HUDEP-2 (cell line): ENCODE data around the gene SDCBP2.

Experiments
- DNase-seq, 76 experiments: peaks; one replicate each; lab custom pipeline; 2025; ENCODE audit not compliant: unreplicated experiment in 76 of 76; lab: John Stamatoyannopoulos, UW

Gene SDCBP2

GRCh38 chr20:1280195-1281102, 48.5 kb downstream of the SDCBP2 start:
- DNase-seq: no peak

- DNase-seq: no peak
These were observed 49.9 kb downstream of the SDCBP2 start for GRCh38 chr20:1278993-1279392.

- no peak for DNase-seq
These were observed 51.2 kb downstream of the SDCBP2 start for GRCh38 chr20:1277529-1278322.

GRCh38 chr20:1275919-1276318, 53.0 kb downstream of the SDCBP2 start:
- DNase-seq: no peak

GRCh38 chr20:1274485-1275311, 54.2 kb downstream of the SDCBP2 start:
- no peak for DNase-seq

GRCh38 chr20:1273366-1273765, 55.6 kb downstream of the SDCBP2 start:
- no peak for DNase-seq

GRCh38 chr20:1272368-1273100, 56.4 kb downstream of the SDCBP2 start:
- no peak for DNase-seq

- no peak for DNase-seq
These were observed 59.1 kb downstream of the SDCBP2 start for GRCh38 chr20:1269850-1270249.

- no peak for DNase-seq
These were observed 59.7 kb downstream of the SDCBP2 start for GRCh38 chr20:1269235-1269634.

GRCh38 chr20:1267809-1268374, 61.0 kb downstream of the SDCBP2 start:
- DNase-seq: no peak

- no peak for DNase-seq
These were observed 61.8 kb downstream of the SDCBP2 start for GRCh38 chr20:1267161-1267560.

- DNase-seq: peak in 25 of 76 experiments; percentile 7 to 59 (median 34)
These were observed 62.6 kb downstream of the SDCBP2 start, which contains the start of gene SNPH for GRCh38 chr20:1266167-1266973. TSS of gene SNPH (plus strand) at chr20:1266294. CDS start at chr20:1296240, 29,946 bp downstream.

GRCh38 chr20:1265916-1266166, 63.1 kb downstream of the SDCBP2 start:
- peak in 6 of 76 experiments; percentile 3 to 56 (median 20) for DNase-seq

- DNase-seq: no peak
These were observed 63.6 kb downstream of the SDCBP2 start for GRCh38 chr20:1265226-1265915.

- DNase-seq: no peak
These were observed 64.2 kb downstream of the SDCBP2 start for GRCh38 chr20:1264727-1265126.

- no peak for DNase-seq
These were observed 65.1 kb downstream of the SDCBP2 start for GRCh38 chr20:1263853-1264252.
